Lung (tissue), 12 donors: Measurements from ENCODE around the gene CDH4. TPM values are rescaled to one million over a fixed set of nuclear protein-coding genes. Genes with fewer than 3 reads are reported as not detected.

Source experiments
- ATAC-seq: fragments of 200-7000 bp; cut with Tn5 transposase; one replicate; pipeline ENCODE4 v1.9.1; 2020; ENCODE audit warnings: moderate number of reproducible peaks; ENCODE audit not compliant: insufficient read depth, low FRiP score
- DNase-seq, 3 donors: peaks; one replicate each; pipeline ENCODE4 v3.0.0-alpha.2; 2013 to 2017
- H3K27ac ChIP-seq, 2 donors: one replicate each; pipeline ENCODE4 v1.5.1; 2013; ENCODE audit warnings: mild to moderate bottlenecking in 2 of 2, moderate library complexity in 2 of 2, control low read depth in 1 of 2, inconsistent platforms in 1 of 2, low read depth in 1 of 2, low read length in 1 of 2
- H3K27me3 ChIP-seq, 3 donors: one replicate each; pipeline ENCODE4 v1.5.1; 2013; ENCODE audit warnings: low read length in 2 of 3; ENCODE audit not compliant: control insufficient read depth in 3 of 3, insufficient read depth in 3 of 3
- H3K36me3 ChIP-seq, 4 donors: one replicate each; pipeline ENCODE4 v1.5.1; 2013; ENCODE audit warnings: low read length in 4 of 4, mild to moderate bottlenecking in 1 of 4, moderate library complexity in 1 of 4; ENCODE audit not compliant: control insufficient read depth in 4 of 4, insufficient read depth in 4 of 4
- H3K4me1 ChIP-seq, 5 donors: one replicate each; pipeline ENCODE4 v1.5.1; 2013; ENCODE audit warnings: low read length in 5 of 5, mild to moderate bottlenecking in 2 of 5, moderate library complexity in 1 of 5; ENCODE audit not compliant: control insufficient read depth in 5 of 5, insufficient read depth in 5 of 5
- H3K4me3 ChIP-seq: one replicate; pipeline ENCODE4 v1.5.1; 2013; ENCODE audit warnings: mild to moderate bottlenecking, control low read depth, moderate library complexity
- H3K9ac ChIP-seq, 2 donors: one replicate each; pipeline ENCODE4 v1.5.1; 2013; ENCODE audit warnings: low read length in 2 of 2, control low read depth in 1 of 2; ENCODE audit not compliant: insufficient read depth in 1 of 2
- H3K9me3 ChIP-seq, 4 donors: one replicate each; pipeline ENCODE4 v1.5.1; 2013; ENCODE audit warnings: low read length in 3 of 4, mild to moderate bottlenecking in 1 of 4, moderate library complexity in 1 of 4; ENCODE audit not compliant: control insufficient read depth in 4 of 4, insufficient read depth in 3 of 4
- CTCF ChIP-seq: IDR thresholded peaks from 2 replicates; pipeline ENCODE4 v1.5.1; 2012; ENCODE audit warnings: mild to moderate bottlenecking; ENCODE audit errors: control extremely low read depth, extremely low read depth
- WGBS, 2 donors: extraction: QIAGEN DNeasy Blood & Tissue Kit; methylation state at CpG; one replicate each; pipeline ENCODE4 v1.1.7; 2013; 5-methylcytosine and 5-hydroxymethylcytosine counted together
- polyA plus RNA-seq, 2 donors: library from polyadenylated mRNA; stranded (reverse); fragments of 200-250 nt; gene quantifications; one replicate each; pipeline ENCODE4 v1.2.1, GENCODE V29; 2013
- total RNA-seq, 2 donors: library from RNA; depleted of rRNA in 1 of 2; stranded (reverse); fragments of >200 nt in 1 of 2; gene quantifications; one replicate each; pipeline ENCODE4 v1.2.1, GENCODE V29; 2014 to 2021
- donor health status: control.
- donor health status: control.
- donor health status: Bipolar disorder and iron deficiency.
- donor health status: healthy.
- donor health status: DM: yes; HTN: yes; CAD: no.

CDH4 gene
- total and polyA plus RNA-seq, 4 donors = 0.10 to 2.1 (median 0.34) TPM

- 82 to 91% methylated on average over 10 of the region's 10 CpGs for WGBS, 2 donors
- H3K9ac ChIP-seq = no peak overlapping the region
- H3K27ac ChIP-seq = no peak overlapping the region
- no peaks in the 10 kb centered on the region for H3K4me1 ChIP-seq
- TF ChIP-seq CTCF = no peak
- ATAC-seq (no peak), DNase-seq (no peak)
- no peak overlapping the region for H3K4me3 ChIP-seq
- H3K27me3 ChIP-seq = no peaks in the 10 kb centered on the region
- no peaks in the 10 kb centered on the region for H3K9me3 ChIP-seq
- H3K36me3 ChIP-seq = no peaks in the 10 kb centered on the region
Measured at GRCh38 chr20:61535091-61535490, 283.0 kb downstream of the CDH4 start.

GRCh38 chr20:61535536-61535935, 283.5 kb downstream of the CDH4 start:
- H3K9me3 ChIP-seq = no peaks in the 10 kb centered on the region
- DNase-seq (no peak), ATAC-seq (no peak)
- no peaks in the 10 kb centered on the region for H3K36me3 ChIP-seq
- no peak for TF ChIP-seq CTCF
- no peak overlapping the region for H3K27ac ChIP-seq
- no peaks in the 10 kb centered on the region for H3K27me3 ChIP-seq
- H3K4me3 ChIP-seq = no peak overlapping the region
- 86 to 89% methylated on average over 13 of the region's 13 CpGs for WGBS, 2 donors
- no peaks in the 10 kb centered on the region for H3K4me1 ChIP-seq
- no peak overlapping the region for H3K9ac ChIP-seq

- no peak overlapping the region for H3K27ac ChIP-seq
- 72 to 90% methylated on average over 8 of the region's 8 CpGs for WGBS, 2 donors
- H3K9me3 ChIP-seq = no peaks in the 10 kb centered on the region
- no peak for TF ChIP-seq CTCF
- H3K4me3 ChIP-seq = no peak overlapping the region
- no peaks in the 10 kb centered on the region for H3K4me1 ChIP-seq
- no peaks in the 10 kb centered on the region for H3K27me3 ChIP-seq
- ATAC-seq = no peak
- no peak overlapping the region for H3K9ac ChIP-seq
- no peaks in the 10 kb centered on the region for H3K36me3 ChIP-seq
- DNase-seq = no peak
Measured at GRCh38 chr20:61535956-61536355, 283.9 kb downstream of the CDH4 start.

- WGBS, 2 donors = 86 to 90% methylated on average over 9 of the region's 9 CpGs
Measured at GRCh38 chr20:61536671-61537070, 284.6 kb downstream of the CDH4 start.

More at GRCh38 chr20:61536671-61537070, 284.6 kb downstream of the CDH4 start:
- Histone ChIP-seq H3K27me3 (peaks cover 0 to under 1% (median 0%) of the 10 kb centered on the region in 3 donors), H3K27ac (no peak overlapping the region), H3K9me3 (no peaks in the 10 kb centered on the region), H3K4me3 (no peak overlapping the region), H3K9ac (no peak overlapping the region), H3K4me1 (no peaks in the 10 kb centered on the region), H3K36me3 (no peaks in the 10 kb centered on the region)
- DNase-seq (no peak), ATAC-seq (no peak)
- no peak for TF ChIP-seq CTCF
